GM12875 (cell line): ENCODE measurements around the gene NEU2.

Experiments
- H3K4me3 ChIP-seq: one replicate; pipeline ENCODE4 v1.5.1; 2011; ENCODE audit warnings: low read depth, low read length, control low read depth
- CTCF ChIP-seq: IDR thresholded peaks from 2 replicates; pipeline ENCODE4 v1.5.1; 2011; ENCODE audit warnings: low read depth, mild to moderate bottlenecking, control low read depth, inconsistent platforms, low read length, moderate library complexity, borderline replicate concordance; ENCODE audit not compliant: insufficient read depth

Gene NEU2

GRCh38 chr2:233040571-233040970 lies 8.1 kb downstream of the NEU2 start:
- no peak overlapping the region for H3K4me3 ChIP-seq
- TF ChIP-seq CTCF, result no peak

- TF ChIP-seq CTCF, result no peak
- H3K4me3 ChIP-seq, result no peak overlapping the region
Measured at GRCh38 chr2:233041722-233042323, 9.4 kb downstream of the NEU2 start.

GRCh38 chr2:233042549-233042948 lies 10.1 kb downstream of the NEU2 start:
- TF ChIP-seq CTCF, result no peak
- no peak overlapping the region for H3K4me3 ChIP-seq

- no peak for TF ChIP-seq CTCF
- no peak overlapping the region for H3K4me3 ChIP-seq
Measured at GRCh38 chr2:233044974-233045605, 12.6 kb downstream of the NEU2 start.

- no peak for TF ChIP-seq CTCF
- no peak overlapping the region for H3K4me3 ChIP-seq
Measured at GRCh38 chr2:233047206-233047605, 14.7 kb downstream of the NEU2 start.

- H3K4me3 ChIP-seq, result no peak overlapping the region
- no peak for TF ChIP-seq CTCF
Measured at GRCh38 chr2:233047667-233048066, 15.2 kb downstream of the NEU2 start.

- H3K4me3 ChIP-seq, result no peak overlapping the region
- TF ChIP-seq CTCF, result no peak
Measured at GRCh38 chr2:233048569-233049193, 16.2 kb downstream of the NEU2 start.
